Heart left ventricle (tissue), 13 donors: ENCODE measurements around the gene ENTPD7.

Experiments
- CTCF ChIP-seq, 12 donors: fragments of 200-600 bp; sonication (generic) in 4 of 12; IDR thresholded peaks; one replicate each; pipeline versions ENCODE4 v1.5.0 to v1.8.0; 2018 to 2022; ENCODE audit warnings: antibody characterized with exemption in 12 of 12, mild to moderate bottlenecking in 5 of 12
- POLR2A ChIP-seq, 2 donors: fragments of 450-650 bp; IDR thresholded peaks; one replicate each; pipeline ENCODE4 v1.6.1; 2017; ENCODE audit warnings: antibody characterized with exemption in 2 of 2, mild to moderate bottlenecking in 2 of 2, moderate library complexity in 2 of 2
- donor health status: ischemic (EF 13 %, LVEDD 7.1; RV severe dilation, severe dysfunction).
- donor health status: DM: no; HTN: yes; CAD: no.
- donor health status: DM: no; HTN: no; CAD: no.
- donor health status: ischemic (EF 25% LVEDD 6.9; RV normal size, moderate dysfunction).
- donor health status: ischemic (EF 25% LVEDD 5.7; RV mildly dilated, moderate dysfunction).
- donor health status: ischemic (EF 35%, LVEDD 5.7; RV mildly dilated, moderate dysfunction).
- donor health status: nonischemic (EF 11% LVEDD 7.7; RV severe dilation, severe dysfunction).
- donor health status: DM: yes; HTN: yes; CAD: no.
- donor health status: PGD.
- donor health status: ischemic (EF 29% LVEDD 5.4; RV normal size, mild dysfunction).
- donor health status: nonischemic (EF 23%, LVEDD 6.1; RV moderate dilation, normal function).

- TF ChIP-seq CTCF (IDR thresholded peaks at IDR 0.05) (no peak), POLR2A (IDR thresholded peaks at IDR 0.05) (no peak)
Measured at GRCh38 chr10:99667108-99667751, 7.9 kb downstream of the ENTPD7 start.
